HepG2 (cell line): ENCODE data around the gene CDHR3. TPM values are rescaled to one million over a fixed set of nuclear protein-coding genes. Genes with fewer than 3 reads are reported as not detected.

Experiments
- CBX5 ChIP-seq: sonication (generic); formaldehyde crosslinking; IDR thresholded peaks from 2 replicates; pipeline ENCODE4 v1.4.0; 2020; ENCODE audit warnings: missing genetic modification reagents, borderline replicate concordance
- GABPB1 ChIP-seq: IDR thresholded peaks from 2 replicates; pipeline ENCODE4 v1.6.1; 2016; ENCODE audit warnings: mild to moderate bottlenecking, missing genetic modification reagents, moderate library complexity, missing compliant biosample characterization
- HDAC2 ChIP-seq: sonication (generic); formaldehyde crosslinking; IDR thresholded peaks from 2 replicates; pipeline ENCODE4 v1.4.0; 2020; ENCODE audit warnings: missing genetic modification reagents
- HHEX ChIP-seq: IDR thresholded peaks from 2 replicates; pipeline ENCODE4 v1.6.1; 2016; ENCODE audit warnings: control low read depth
- PITX1 ChIP-seq: sonication (generic); formaldehyde crosslinking; IDR thresholded peaks from 2 replicates; pipeline ENCODE4 v1.5.1; 2020; ENCODE audit warnings: mild to moderate bottlenecking, missing genetic modification reagents
- POGK ChIP-seq: sonication (generic); formaldehyde crosslinking; conservative IDR thresholded peaks from 2 replicates; pipeline ENCODE4 v1.8.0; 2022; ENCODE audit warnings: mild to moderate bottlenecking, moderate library complexity, missing genetic modification reagents
- SALL2 ChIP-seq: sonication (generic); formaldehyde crosslinking; IDR thresholded peaks from 2 replicates; pipeline ENCODE4 v1.8.1; 2023; ENCODE audit warnings: mild to moderate bottlenecking, missing genetic modification reagents, inconsistent platforms
- SSRP1 ChIP-seq: IDR thresholded peaks from 2 replicates; pipeline ENCODE4 v1.6.1; 2016; ENCODE audit warnings: control low read depth
- TEAD3 ChIP-seq: optimal IDR thresholded peaks from 2 replicates; pipeline ENCODE3; 2016; ENCODE audit warnings: borderline replicate concordance
- ZBTB20 ChIP-seq: sonication (generic); formaldehyde crosslinking; IDR thresholded peaks from 2 replicates; pipeline ENCODE4 v1.8.1; 2023; ENCODE audit warnings: missing genetic modification reagents, low read depth, mild to moderate bottlenecking, borderline replicate concordance
- ZC3H13 ChIP-seq: sonication (generic); formaldehyde crosslinking; IDR thresholded peaks from 2 replicates; pipeline ENCODE4 v1.8.1; 2023; ENCODE audit warnings: mild to moderate bottlenecking, missing genetic modification reagents, moderate library complexity
- ZFP91 ChIP-seq: sonication (generic); formaldehyde crosslinking; IDR thresholded peaks from 2 replicates; pipeline ENCODE4 v1.9.0; 2022; ENCODE audit warnings: missing genetic modification reagents, mild to moderate bottlenecking, borderline replicate concordance
- ZNF3 ChIP-seq: IDR thresholded peaks from 2 replicates; pipeline ENCODE4 v1.7.0; 2017; ENCODE audit warnings: inconsistent platforms
- ZSCAN25 ChIP-seq: sonication (generic); formaldehyde crosslinking; IDR thresholded peaks from 2 replicates; pipeline ENCODE4 v1.8.0; 2022; ENCODE audit warnings: mild to moderate bottlenecking, missing genetic modification reagents
- polyA plus RNA-seq, 8 experiments: library from polyadenylated mRNA; depleted of rRNA in 3 of 8; stranded (reverse) in 7 of 8; unstranded in 1 of 8; fragments of >200 nt; fragmentation: Illumina TruSeq in 4 of 8; extraction: Trizol in 4 of 8; gene quantifications; 2 replicates each; pipeline versions ENCODE4 v1.2.1 to v1.2.3, GENCODE V29; 2011 to 2016; ENCODE audit warnings: low read depth in 4 of 8, missing spikeins in 1 of 8, mixed read lengths in 1 of 8; ENCODE audit not compliant: insufficient read depth in 1 of 8
- total RNA-seq, 5 experiments: library from RNA; depleted of rRNA; stranded (reverse); fragments of >200 nt; fragmentation: Illumina TruSeq; extraction: Trizol; gene quantifications; 2 replicates each; pipeline ENCODE4 v1.2.3, GENCODE V29; 2016; ENCODE audit warnings: low read depth in 1 of 5
- TF ChIP-seq, protein P1 (sequence below): sonication (generic); formaldehyde crosslinking; IDR thresholded peaks from 2 replicates; pipeline ENCODE4 v1.5.0; 2020; ENCODE audit warnings: mild to moderate bottlenecking, missing genetic modification reagents
- TF ChIP-seq, protein P2 (sequence below): sonication (generic); formaldehyde crosslinking; IDR thresholded peaks from 2 replicates; pipeline ENCODE4 v1.4.0; 2020; ENCODE audit warnings: missing genetic modification reagents
- TF ChIP-seq, protein P3 (sequence below): sonication (generic); formaldehyde crosslinking; IDR thresholded peaks from 2 replicates; pipeline ENCODE4 v1.4.0; 2020; ENCODE audit warnings: missing genetic modification reagents

CDHR3 gene
- total and polyA plus RNA-seq, 2 of the 13 experiments (the other 11 are each of a cell fraction or from before 2014, with no cell fraction given) = 6.5 to 11.8 TPM

- TF ChIP-seq, protein P1, sequence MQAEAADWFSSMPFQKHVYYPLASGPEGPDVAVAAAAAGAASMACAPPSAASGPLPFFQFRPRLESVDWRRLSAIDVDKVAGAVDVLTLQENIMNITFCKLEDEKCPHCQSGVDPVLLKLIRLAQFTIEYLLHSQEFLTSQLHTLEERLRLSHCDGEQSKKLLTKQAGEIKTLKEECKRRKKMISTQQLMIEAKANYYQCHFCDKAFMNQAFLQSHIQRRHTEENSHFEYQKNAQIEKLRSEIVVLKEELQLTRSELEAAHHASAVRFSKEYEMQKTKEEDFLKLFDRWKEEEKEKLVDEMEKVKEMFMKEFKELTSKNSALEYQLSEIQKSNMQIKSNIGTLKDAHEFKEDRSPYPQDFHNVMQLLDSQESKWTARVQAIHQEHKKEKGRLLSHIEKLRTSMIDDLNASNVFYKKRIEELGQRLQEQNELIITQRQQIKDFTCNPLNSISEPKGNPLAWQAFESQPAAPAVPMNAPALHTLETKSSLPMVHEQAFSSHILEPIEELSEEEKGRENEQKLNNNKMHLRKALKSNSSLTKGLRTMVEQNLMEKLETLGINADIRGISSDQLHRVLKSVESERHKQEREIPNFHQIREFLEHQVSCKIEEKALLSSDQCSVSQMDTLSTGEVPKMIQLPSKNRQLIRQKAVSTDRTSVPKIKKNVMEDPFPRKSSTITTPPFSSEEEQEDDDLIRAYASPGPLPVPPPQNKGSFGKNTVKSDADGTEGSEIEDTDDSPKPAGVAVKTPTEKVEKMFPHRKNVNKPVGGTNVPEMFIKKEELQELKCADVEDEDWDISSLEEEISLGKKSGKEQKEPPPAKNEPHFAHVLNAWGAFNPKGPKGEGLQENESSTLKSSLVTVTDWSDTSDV = no peak
- TF ChIP-seq ZFP91 (0 out of 2 replicates have a peak, but pooled peaks have one; percentile 40), POGK (CRISPR knock-in tag) (no peak), ZBTB20 (no peak), CBX5 (CRISPR knock-in tag) (peak; percentile 39; the same call in 1 of the 2 replicates), TEAD3 (CRISPR knock-in tag) (peak; percentile 63), PITX1 (CRISPR knock-in tag) (0 out of 2 replicates have a peak, but pooled peaks have one; percentile 16), ZSCAN25 (no peak), ZNF3 (CRISPR knock-in tag) (no peak), SSRP1 (no peak), ZC3H13 (no peak), HHEX (CRISPR knock-in tag) (no peak), SALL2 (peak; percentile 23; the same call in 1 of the 2 replicates), HDAC2 (CRISPR knock-in tag) (peak; percentile 40; the same call in 1 of the 2 replicates), GABPB1 (peak; percentile 32; the same call in 1 of the 2 replicates)
- TF ChIP-seq, protein P2, sequence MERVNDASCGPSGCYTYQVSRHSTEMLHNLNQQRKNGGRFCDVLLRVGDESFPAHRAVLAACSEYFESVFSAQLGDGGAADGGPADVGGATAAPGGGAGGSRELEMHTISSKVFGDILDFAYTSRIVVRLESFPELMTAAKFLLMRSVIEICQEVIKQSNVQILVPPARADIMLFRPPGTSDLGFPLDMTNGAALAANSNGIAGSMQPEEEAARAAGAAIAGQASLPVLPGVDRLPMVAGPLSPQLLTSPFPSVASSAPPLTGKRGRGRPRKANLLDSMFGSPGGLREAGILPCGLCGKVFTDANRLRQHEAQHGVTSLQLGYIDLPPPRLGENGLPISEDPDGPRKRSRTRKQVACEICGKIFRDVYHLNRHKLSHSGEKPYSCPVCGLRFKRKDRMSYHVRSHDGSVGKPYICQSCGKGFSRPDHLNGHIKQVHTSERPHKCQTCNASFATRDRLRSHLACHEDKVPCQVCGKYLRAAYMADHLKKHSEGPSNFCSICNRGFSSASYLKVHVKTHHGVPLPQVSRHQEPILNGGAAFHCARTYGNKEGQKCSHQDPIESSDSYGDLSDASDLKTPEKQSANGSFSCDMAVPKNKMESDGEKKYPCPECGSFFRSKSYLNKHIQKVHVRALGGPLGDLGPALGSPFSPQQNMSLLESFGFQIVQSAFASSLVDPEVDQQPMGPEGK (CRISPR knock-in tag) = peak; percentile 84
- TF ChIP-seq, protein P3, sequence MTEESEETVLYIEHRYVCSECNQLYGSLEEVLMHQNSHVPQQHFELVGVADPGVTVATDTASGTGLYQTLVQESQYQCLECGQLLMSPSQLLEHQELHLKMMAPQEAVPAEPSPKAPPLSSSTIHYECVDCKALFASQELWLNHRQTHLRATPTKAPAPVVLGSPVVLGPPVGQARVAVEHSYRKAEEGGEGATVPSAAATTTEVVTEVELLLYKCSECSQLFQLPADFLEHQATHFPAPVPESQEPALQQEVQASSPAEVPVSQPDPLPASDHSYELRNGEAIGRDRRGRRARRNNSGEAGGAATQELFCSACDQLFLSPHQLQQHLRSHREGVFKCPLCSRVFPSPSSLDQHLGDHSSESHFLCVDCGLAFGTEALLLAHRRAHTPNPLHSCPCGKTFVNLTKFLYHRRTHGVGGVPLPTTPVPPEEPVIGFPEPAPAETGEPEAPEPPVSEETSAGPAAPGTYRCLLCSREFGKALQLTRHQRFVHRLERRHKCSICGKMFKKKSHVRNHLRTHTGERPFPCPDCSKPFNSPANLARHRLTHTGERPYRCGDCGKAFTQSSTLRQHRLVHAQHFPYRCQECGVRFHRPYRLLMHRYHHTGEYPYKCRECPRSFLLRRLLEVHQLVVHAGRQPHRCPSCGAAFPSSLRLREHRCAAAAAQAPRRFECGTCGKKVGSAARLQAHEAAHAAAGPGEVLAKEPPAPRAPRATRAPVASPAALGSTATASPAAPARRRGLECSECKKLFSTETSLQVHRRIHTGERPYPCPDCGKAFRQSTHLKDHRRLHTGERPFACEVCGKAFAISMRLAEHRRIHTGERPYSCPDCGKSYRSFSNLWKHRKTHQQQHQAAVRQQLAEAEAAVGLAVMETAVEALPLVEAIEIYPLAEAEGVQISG (CRISPR knock-in tag) = peak; percentile 54
Observed at GRCh38 chr7:106050002-106050745, 87.1 kb downstream of the CDHR3 start (continued).
